ENCODE results near the gene KRT31.

- TF ChIP-seq PKNOX1 (IDR thresholded peaks at IDR 0.05) (no peak), SP1 (IDR thresholded peaks at IDR 0.05) (no peak), FOXA1 (IDR thresholded peaks at IDR 0.05) (no peak), L3MBTL2 (conservative IDR thresholded peaks at IDR 0.05) (no peak), NFRKB (IDR thresholded peaks at IDR 0.05) (no peak), TARDBP (IDR thresholded peaks at IDR 0.05) (no peak), ELF4 (IDR thresholded peaks at IDR 0.05) (no peak), FOXK2 (IDR thresholded peaks at IDR 0.05) (no peak), CTBP1 (IDR thresholded peaks at IDR 0.05; ENCODE audit: borderline replicate concordance) (no peak), SUZ12 (IDR thresholded peaks at IDR 0.05) (no peak), BHLHE40 (IDR thresholded peaks at IDR 0.05; ENCODE audit: borderline replicate concordance) (no peak), FOXM1 (IDR thresholded peaks at IDR 0.05; ENCODE audit: borderline replicate concordance) (no peak)
Measured at GRCh38 chr17:41437254-41437653, 39.8 kb upstream of the KRT31 start.
